NCI-H526 (cell line): ENCODE results near the gene OR9G1.
"Not testable (repeated sequence)": the region's sequence is repeated elsewhere in the genome, so short reads cannot be mapped to it uniquely, and the experiment has no call there.

ENCODE experiments used
- DNase-seq, 2 experiments: peaks; one replicate each; lab custom pipeline; 2025; lab: John Stamatoyannopoulos, UW

Gene OR9G1

GRCh38 chr11:56698795-56699194 is at the start of gene OR9G1:
OR9G1 (plus strand) TSS chr11:56699095; CDS start chr11:56700388, 1,293 bp downstream.
- DNase-seq, result no peak

- no peak for DNase-seq
These were observed 39.1 kb upstream of the OR9G1 start for GRCh38 chr11:56659755-56660154.

GRCh38 chr11:56663386-56663785 is 35.5 kb upstream of the OR9G1 start, which contains the start of gene OR5AR1:
OR5AR1 (plus strand) TSS chr11:56663686; CDS start chr11:56663686, 0 bp downstream.
- DNase-seq, result no peak

- no peak for DNase-seq
These were observed 27.9 kb upstream of the OR9G1 start for GRCh38 chr11:56670984-56671383.

GRCh38 chr11:56688554-56689100 is 10.3 kb upstream of the OR9G1 start:
- no peak for DNase-seq

GRCh38 chr11:56691179-56691578 is 7.7 kb upstream of the OR9G1 start:
- not testable (repeated sequence) for DNase-seq

- DNase-seq, result no peak
These were observed 5.5 kb upstream of the OR9G1 start for GRCh38 chr11:56693428-56693827.

GRCh38 chr11:56700242-56700913 is 1.5 kb downstream of the OR9G1 start:
- no peak for DNase-seq

GRCh38 chr11:56700914-56701485 is 2.1 kb downstream of the OR9G1 start:
- DNase-seq, result no peak

GRCh38 chr11:56705784-56706396 is 7.0 kb downstream of the OR9G1 start:
- no peak for DNase-seq

GRCh38 chr11:56706486-56706885 is 7.6 kb downstream of the OR9G1 start:
- no peak for DNase-seq

GRCh38 chr11:56714206-56714605 is 15.3 kb downstream of the OR9G1 start:
- no peak for DNase-seq

- no peak for DNase-seq
These were observed 17.5 kb downstream of the OR9G1 start for GRCh38 chr11:56716379-56716854.

GRCh38 chr11:56720513-56720912 is 21.6 kb downstream of the OR9G1 start:
- DNase-seq, result no peak

GRCh38 chr11:56740107-56740506 is 41.2 kb downstream of the OR9G1 start:
- no peak for DNase-seq

- no peak for DNase-seq
These were observed 42.0 kb downstream of the OR9G1 start for GRCh38 chr11:56740886-56741285.

GRCh38 chr11:56748597-56748996 is 49.7 kb downstream of the OR9G1 start, which contains the start of gene OR9G4:
OR9G4 (minus strand) TSS chr11:56748697; CDS start chr11:56743766, 4,931 bp downstream.
- no peak for DNase-seq

- no peak for DNase-seq
These were observed 51.3 kb downstream of the OR9G1 start for GRCh38 chr11:56750190-56750589.

- DNase-seq, result no peak
These were observed 52.6 kb downstream of the OR9G1 start for GRCh38 chr11:56751480-56751879.
